ENCODE results near the gene STX4. TPM values are rescaled to one million over a fixed set of nuclear protein-coding genes. Genes with fewer than 3 reads are reported as not detected.
"Not testable (repeated sequence)": the region's sequence is repeated elsewhere in the genome, so short reads cannot be mapped to it uniquely, and the experiment has no call there.

STX4 gene
- total and polyA plus RNA-seq, 2 donors from 2014 or later: 60.6 to 61.2 TPM

DNA sequence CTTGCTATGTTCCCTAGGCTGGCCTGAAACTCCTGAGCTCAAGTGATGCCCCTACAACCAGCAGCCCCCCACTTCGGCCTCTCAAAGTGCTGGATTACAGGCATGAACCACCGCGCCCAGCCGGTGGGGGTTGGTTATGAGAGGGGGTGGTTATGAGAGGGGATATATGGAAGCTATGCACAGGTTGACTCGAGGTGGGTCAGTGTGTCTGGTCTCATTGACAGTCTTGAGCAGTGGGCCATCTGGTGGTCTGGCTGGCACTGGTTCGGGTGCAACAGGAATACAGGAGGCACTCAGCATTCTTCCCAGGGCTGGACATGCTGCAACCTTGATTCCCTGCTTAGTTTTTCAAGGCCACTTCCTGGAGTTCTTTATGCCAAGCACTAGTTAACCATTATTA is 17.3 kb upstream of the STX4 start:
- Histone ChIP-seq H3K4me1 (ENCODE audit: control insufficient read depth in 2 of 3, insufficient read depth in 2 of 3, low read depth in 1 of 3, low read length in 3 of 3) (no peaks in the 10 kb centered on the region), H3K9me3 (ENCODE audit: control insufficient read depth in 2 of 3, insufficient read depth in 1 of 3, low read length in 3 of 3) (no peaks in the 10 kb centered on the region), H3K9ac (ENCODE audit: low read length in 3 of 3) (no peak overlapping the region), H3K36me3 (ENCODE audit: control insufficient read depth in 2 of 3, insufficient read depth in 3 of 3, low read length in 3 of 3) (no peaks in the 10 kb centered on the region), H3K27me3 (ENCODE audit: control insufficient read depth, insufficient read depth, low read length) (peaks cover 2% of the 10 kb centered on the region), H3K27ac (ENCODE audit: low read depth in 2 of 2, low read length in 2 of 2) (no peak overlapping the region), H3K4me3 (ENCODE audit: low read length in 3 of 3) (no peak overlapping the region)
- DNase-seq (peak in 1 of 5 donors; percentile 22), FAIRE-seq (no peak)
- TF ChIP-seq, protein P1, sequence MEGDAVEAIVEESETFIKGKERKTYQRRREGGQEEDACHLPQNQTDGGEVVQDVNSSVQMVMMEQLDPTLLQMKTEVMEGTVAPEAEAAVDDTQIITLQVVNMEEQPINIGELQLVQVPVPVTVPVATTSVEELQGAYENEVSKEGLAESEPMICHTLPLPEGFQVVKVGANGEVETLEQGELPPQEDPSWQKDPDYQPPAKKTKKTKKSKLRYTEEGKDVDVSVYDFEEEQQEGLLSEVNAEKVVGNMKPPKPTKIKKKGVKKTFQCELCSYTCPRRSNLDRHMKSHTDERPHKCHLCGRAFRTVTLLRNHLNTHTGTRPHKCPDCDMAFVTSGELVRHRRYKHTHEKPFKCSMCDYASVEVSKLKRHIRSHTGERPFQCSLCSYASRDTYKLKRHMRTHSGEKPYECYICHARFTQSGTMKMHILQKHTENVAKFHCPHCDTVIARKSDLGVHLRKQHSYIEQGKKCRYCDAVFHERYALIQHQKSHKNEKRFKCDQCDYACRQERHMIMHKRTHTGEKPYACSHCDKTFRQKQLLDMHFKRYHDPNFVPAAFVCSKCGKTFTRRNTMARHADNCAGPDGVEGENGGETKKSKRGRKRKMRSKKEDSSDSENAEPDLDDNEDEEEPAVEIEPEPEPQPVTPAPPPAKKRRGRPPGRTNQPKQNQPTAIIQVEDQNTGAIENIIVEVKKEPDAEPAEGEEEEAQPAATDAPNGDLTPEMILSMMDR (IDR thresholded peaks at IDR 0.05; ENCODE audit: borderline replicate concordance, extremely low read depth, insufficient read depth): no peak
- intact Hi-C loops (cut with DNase I): no loop called here

GRCh38 chr16:31017756-31018155 is 15.6 kb upstream of the STX4 start:
- DNase-seq; H3K9ac ChIP-seq (ENCODE audit: low read length in 3 of 3); FAIRE-seq; H3K27me3 ChIP-seq (ENCODE audit: control insufficient read depth, insufficient read depth, low read length); intact Hi-C loops (cut with DNase I); H3K36me3 ChIP-seq (ENCODE audit: control insufficient read depth in 2 of 3, insufficient read depth in 3 of 3, low read length in 3 of 3); H3K4me1 ChIP-seq (ENCODE audit: control insufficient read depth in 2 of 3, insufficient read depth in 2 of 3, low read depth in 1 of 3, low read length in 3 of 3); H3K27ac ChIP-seq (ENCODE audit: low read depth in 2 of 2, low read length in 2 of 2); H3K9me3 ChIP-seq (ENCODE audit: control insufficient read depth in 2 of 3, insufficient read depth in 1 of 3, low read length in 3 of 3); H3K4me3 ChIP-seq (ENCODE audit: low read length in 3 of 3): not testable (repeated sequence)

DNA sequence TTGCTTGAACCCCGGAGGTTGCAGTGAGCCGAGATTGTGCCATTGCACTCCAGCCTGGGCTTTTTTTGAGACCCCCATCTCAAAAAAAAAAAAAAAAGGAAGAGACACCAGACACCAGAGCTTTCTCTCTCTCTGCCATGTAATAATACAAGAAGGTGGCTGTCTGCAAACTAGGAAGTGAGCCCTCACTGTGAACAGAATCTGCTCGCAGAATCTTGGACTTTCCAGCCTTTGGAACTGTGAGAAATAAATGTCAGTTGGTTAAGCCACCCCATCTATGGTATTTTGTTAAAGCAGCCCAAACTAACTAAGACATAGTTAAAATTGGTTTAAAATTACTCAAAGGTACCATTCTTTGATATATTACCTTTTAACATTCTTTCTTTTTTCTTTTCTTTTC is 12.8 kb upstream of the STX4 start:
- Histone ChIP-seq H3K4me1 (ENCODE audit: control insufficient read depth in 2 of 3, insufficient read depth in 2 of 3, low read depth in 1 of 3, low read length in 3 of 3) (no peaks in the 10 kb centered on the region), H3K4me3 (ENCODE audit: low read length in 3 of 3) (no peak overlapping the region), H3K36me3 (ENCODE audit: control insufficient read depth in 2 of 3, insufficient read depth in 3 of 3, low read length in 3 of 3) (no peaks in the 10 kb centered on the region), H3K27ac (ENCODE audit: low read depth in 2 of 2, low read length in 2 of 2) (no peak overlapping the region), H3K9me3 (ENCODE audit: control insufficient read depth in 2 of 3, insufficient read depth in 1 of 3, low read length in 3 of 3) (no peaks in the 10 kb centered on the region), H3K27me3 (ENCODE audit: control insufficient read depth, insufficient read depth, low read length) (no peaks in the 10 kb centered on the region), H3K9ac (ENCODE audit: low read length in 3 of 3) (no peak overlapping the region)
- no peak for FAIRE-seq
- intact Hi-C loops (cut with DNase I): no loop called here
- DNase-seq: no peak
- TF ChIP-seq, protein P1 (IDR thresholded peaks at IDR 0.05; ENCODE audit: borderline replicate concordance, extremely low read depth, insufficient read depth): no peak

DNA sequence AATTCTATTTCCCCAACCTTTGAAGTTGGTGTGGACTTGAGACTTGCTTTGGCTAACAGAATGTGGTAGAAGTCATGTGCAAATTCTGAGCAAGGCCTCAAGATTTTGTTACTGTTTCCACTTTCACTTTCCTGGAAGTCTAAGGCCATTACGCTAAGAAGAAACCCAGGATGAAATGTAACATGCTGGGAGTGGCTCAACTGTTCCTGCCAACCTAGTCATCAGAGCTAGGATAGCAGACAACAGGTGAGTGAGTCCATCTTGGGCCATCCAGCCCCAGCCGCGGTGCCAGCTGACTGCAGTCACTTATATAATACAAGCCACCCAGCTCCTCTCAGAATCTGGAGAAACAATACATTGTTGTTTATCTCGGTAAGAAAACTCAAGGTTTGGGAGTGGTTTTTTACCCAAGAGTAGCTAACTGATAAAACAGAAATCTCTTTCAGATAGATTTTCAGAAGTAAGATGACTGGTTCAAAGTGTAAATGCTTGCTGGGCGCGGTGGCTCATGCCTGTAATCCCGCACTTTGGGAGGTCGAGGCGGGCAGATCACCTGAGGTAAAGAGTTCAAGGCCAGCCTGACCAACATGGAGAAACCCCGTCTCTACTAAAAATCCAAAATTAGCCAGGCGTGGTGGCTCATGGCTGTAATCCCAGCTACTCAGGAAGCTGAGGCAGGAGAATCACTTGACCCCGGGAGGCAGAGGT is 10.7 kb upstream of the STX4 start:
- H3K27ac ChIP-seq (ENCODE audit: low read depth in 2 of 2, low read length in 2 of 2): no peak overlapping the region
- H3K9me3 ChIP-seq (ENCODE audit: control insufficient read depth in 2 of 3, insufficient read depth in 1 of 3, low read length in 3 of 3): no peaks in the 10 kb centered on the region
- no peaks in the 10 kb centered on the region for H3K4me1 ChIP-seq (ENCODE audit: control insufficient read depth in 2 of 3, insufficient read depth in 2 of 3, low read depth in 1 of 3, low read length in 3 of 3)
- no peak overlapping the region for H3K4me3 ChIP-seq (ENCODE audit: low read length in 3 of 3)
- no peaks in the 10 kb centered on the region for H3K27me3 ChIP-seq (ENCODE audit: control insufficient read depth, insufficient read depth, low read length)
- DNase-seq (no peak), FAIRE-seq (no peak)
- TF ChIP-seq, protein P1 (IDR thresholded peaks at IDR 0.05; ENCODE audit: borderline replicate concordance, extremely low read depth, insufficient read depth): no peak
- intact Hi-C loops (cut with DNase I): no loop called here
- H3K9ac ChIP-seq (ENCODE audit: low read length in 3 of 3): no peak overlapping the region
- H3K36me3 ChIP-seq (ENCODE audit: control insufficient read depth in 2 of 3, insufficient read depth in 3 of 3, low read length in 3 of 3): no peaks in the 10 kb centered on the region
